Adrenal gland (tissue), 12 donors: ENCODE measurements around the gene DLG2. TPM values are rescaled to one million over a fixed set of nuclear protein-coding genes. Genes with fewer than 3 reads are reported as not detected.

Experiments used
- DNase-seq, 7 donors: peaks; one replicate each; pipeline ENCODE4 v3.0.0-alpha.2; 2019 to 2020
- H3K27ac ChIP-seq, 5 donors: fragments of 200-600 bp; sonication (generic) in 4 of 5; 1 replicate in 3 of 5; 2 replicates in 2 of 5; pipeline versions ENCODE4 v1.5.1 to v1.8.0; 2016 to 2020; ENCODE audit warnings: mild to moderate bottlenecking in 1 of 5
- H3K27me3 ChIP-seq: fragments of 200-600 bp; 2 replicates; pipeline ENCODE4 v1.8.0; 2021
- H3K36me3 ChIP-seq, 2 donors: fragments of 200-600 bp; replicated peaks in 1 of 2; 1 replicate in 1 of 2; 2 replicates in 1 of 2; pipeline versions ENCODE4 v1.5.1 to v1.8.0; 2018 to 2022
- H3K4me1 ChIP-seq, 2 donors: fragments of 200-600 bp; replicated peaks in 1 of 2; 1 replicate in 1 of 2; 2 replicates in 1 of 2; pipeline versions ENCODE4 v1.5.1 to v1.8.0; 2018 to 2021
- H3K4me3 ChIP-seq, 4 donors: fragments of 200-600 bp; sonication (generic) in 3 of 4; one replicate each; pipeline ENCODE4 v1.5.1; 2016 to 2018
- H3K9me3 ChIP-seq, 3 donors: fragments of 200-600 bp; sonication (generic) in 1 of 3; replicated peaks in 1 of 3; 1 replicate in 2 of 3; 2 replicates in 1 of 3; pipeline versions ENCODE4 v1.5.1 to v1.8.0; 2016 to 2021
- POLR2A ChIP-seq, 2 donors: fragments of 450-650 bp; IDR thresholded peaks; one replicate each; pipeline ENCODE4 v1.6.1; 2017; ENCODE audit warnings: antibody characterized with exemption in 2 of 2, mild to moderate bottlenecking in 2 of 2, moderate library complexity in 1 of 2
- WGBS, 4 donors: extraction: QIAGEN DNeasy Blood & Tissue Kit in 2 of 4; methylation state at CpG; one replicate each; pipeline versions ENCODE4 v1.1.5 to v1.1.7; 2013 to 2017; 5-methylcytosine and 5-hydroxymethylcytosine counted together
- intact Hi-C, 2 donors: fragments of 100-400 bp; cut with DNase I; formaldehyde crosslinking; loops; one replicate each; pipeline versions ENCODE4 v1.14.1 to v1.15.0; 2022 to 2023
- polyA plus RNA-seq, 3 donors: library from polyadenylated mRNA; stranded (reverse); fragments of 200-250 nt in 2 of 3; fragments of 350-450 nt in 1 of 3; fragmentation: Illumina TruSeq in 1 of 3; extraction: RNeasy Lipid Tissue Mini Kit (QIAGEN cat#74804) in 1 of 3; gene quantifications; one replicate each; pipeline ENCODE4 v1.2.3, GENCODE V29; 2013 to 2014
- total RNA-seq, 9 donors: library from RNA; depleted of rRNA in 4 of 9; stranded (reverse); fragments of >200 nt in 4 of 9; fragments of 120-200 nt in 1 of 9; fragmentation: NEBNext Ultra II Directional in 1 of 9; extraction: Animal tissue kit (Norgen Biotek cat#: 25700) in 1 of 9; gene quantifications; one replicate each; pipeline versions ENCODE4 v1.1.0 to v1.2.4, GENCODE V29; 2013 to 2023
- TF ChIP-seq, protein P1 (sequence below), 6 experiments: fragments of 450-650 bp in 4 of 6; fragments of 200-600 bp in 2 of 6; sonication (generic) in 1 of 6; IDR thresholded peaks; 1 replicate in 5 of 6; 2 replicates in 1 of 6; pipeline versions ENCODE4 v1.5.1 to v1.8.0; 2016 to 2021; ENCODE audit warnings: antibody characterized with exemption in 6 of 6, mild to moderate bottlenecking in 2 of 6, moderate library complexity in 1 of 6
- donor health status: healthy with polysubstance abuse.
- donor health status: Bipolar disorder and iron deficiency.
- donor health status: DM: yes; HTN: yes; CAD: no.
- donor health status: DM: no; HTN: no; CAD: no.
- donor health status: DM: no; HTN: no; CAD: no.
- donor health status: DM: yes; HTN: yes; CAD: no.

DLG2 gene
- total and polyA plus RNA-seq, 12 donors: 8.3 to 101 (median 37.5) TPM

DNA sequence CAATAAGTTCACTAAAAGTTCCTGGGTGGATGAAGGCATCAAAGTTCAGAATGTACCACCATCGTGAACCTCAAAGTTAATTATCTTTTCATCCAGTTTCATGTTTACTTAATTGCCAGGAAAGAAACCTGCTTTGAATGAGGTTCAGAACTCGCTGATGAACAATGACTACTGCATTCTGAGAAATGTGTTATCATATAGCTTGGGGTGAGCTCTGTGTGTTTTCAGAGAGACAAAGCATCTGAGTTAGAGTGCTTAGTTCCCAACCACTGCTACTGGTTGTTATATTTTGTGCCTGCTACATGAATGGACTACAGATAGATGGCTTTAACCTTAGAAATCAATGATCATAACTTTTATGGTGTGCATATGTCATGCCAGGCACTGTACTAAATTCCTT, 1131.0 kb downstream of the DLG2 start:
- Histone ChIP-seq H3K4me3 (no peak overlapping the region), H3K36me3 (no peaks in the 10 kb centered on the region), H3K9me3 (no peaks in the 10 kb centered on the region), H3K27me3 (no peaks in the 10 kb centered on the region), H3K27ac (no peak overlapping the region), H3K4me1 (peaks cover 0 to 15% of the 10 kb centered on the region in 2 donors)
- intact Hi-C loops: no loop called here
- TF ChIP-seq, protein P1, sequence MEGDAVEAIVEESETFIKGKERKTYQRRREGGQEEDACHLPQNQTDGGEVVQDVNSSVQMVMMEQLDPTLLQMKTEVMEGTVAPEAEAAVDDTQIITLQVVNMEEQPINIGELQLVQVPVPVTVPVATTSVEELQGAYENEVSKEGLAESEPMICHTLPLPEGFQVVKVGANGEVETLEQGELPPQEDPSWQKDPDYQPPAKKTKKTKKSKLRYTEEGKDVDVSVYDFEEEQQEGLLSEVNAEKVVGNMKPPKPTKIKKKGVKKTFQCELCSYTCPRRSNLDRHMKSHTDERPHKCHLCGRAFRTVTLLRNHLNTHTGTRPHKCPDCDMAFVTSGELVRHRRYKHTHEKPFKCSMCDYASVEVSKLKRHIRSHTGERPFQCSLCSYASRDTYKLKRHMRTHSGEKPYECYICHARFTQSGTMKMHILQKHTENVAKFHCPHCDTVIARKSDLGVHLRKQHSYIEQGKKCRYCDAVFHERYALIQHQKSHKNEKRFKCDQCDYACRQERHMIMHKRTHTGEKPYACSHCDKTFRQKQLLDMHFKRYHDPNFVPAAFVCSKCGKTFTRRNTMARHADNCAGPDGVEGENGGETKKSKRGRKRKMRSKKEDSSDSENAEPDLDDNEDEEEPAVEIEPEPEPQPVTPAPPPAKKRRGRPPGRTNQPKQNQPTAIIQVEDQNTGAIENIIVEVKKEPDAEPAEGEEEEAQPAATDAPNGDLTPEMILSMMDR (IDR thresholded peaks at IDR 0.05): no peak
- TF ChIP-seq POLR2A (IDR thresholded peaks at IDR 0.05): no peak
- 53 to 85% (median 81%) methylated on average over 2 of the region's 2 CpGs for WGBS, 4 donors
- DNase-seq: no peak

DNA sequence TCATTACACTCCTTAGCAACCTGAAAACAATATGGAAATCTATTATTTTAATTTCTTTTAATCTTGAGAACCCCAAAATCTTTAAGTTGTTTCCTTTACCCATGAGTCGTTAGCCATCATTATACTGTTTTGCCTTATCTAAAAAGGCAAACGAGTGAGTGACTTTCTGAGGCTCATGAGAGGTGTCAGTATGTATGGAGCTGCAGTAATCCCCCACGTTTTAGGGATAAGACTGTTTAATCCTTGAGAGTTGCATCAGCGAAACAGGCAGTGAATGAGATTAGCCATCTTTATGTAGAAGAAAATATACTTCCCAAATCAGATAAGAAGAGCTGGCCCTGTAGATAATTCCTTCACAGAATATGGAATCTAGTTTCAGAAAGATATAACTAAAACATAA, 1147.0 kb downstream of the DLG2 start:
- H3K9me3 ChIP-seq: no peaks in the 10 kb centered on the region
- intact Hi-C loops: no loop called here
- H3K36me3 ChIP-seq: no peaks in the 10 kb centered on the region
- DNase-seq: no peak
- TF ChIP-seq POLR2A (IDR thresholded peaks at IDR 0.05): no peak
- TF ChIP-seq, protein P1 (IDR thresholded peaks at IDR 0.05): no peak
- H3K4me3 ChIP-seq: no peak overlapping the region
- 72 to 81% (median 77%) methylated on average over 4 of the region's 4 CpGs for WGBS, 4 donors
- H3K27me3 ChIP-seq: no peaks in the 10 kb centered on the region
- H3K4me1 ChIP-seq: peaks cover 0 to 7% of the 10 kb centered on the region in 2 donors
- no peak overlapping the region for H3K27ac ChIP-seq

DNA sequence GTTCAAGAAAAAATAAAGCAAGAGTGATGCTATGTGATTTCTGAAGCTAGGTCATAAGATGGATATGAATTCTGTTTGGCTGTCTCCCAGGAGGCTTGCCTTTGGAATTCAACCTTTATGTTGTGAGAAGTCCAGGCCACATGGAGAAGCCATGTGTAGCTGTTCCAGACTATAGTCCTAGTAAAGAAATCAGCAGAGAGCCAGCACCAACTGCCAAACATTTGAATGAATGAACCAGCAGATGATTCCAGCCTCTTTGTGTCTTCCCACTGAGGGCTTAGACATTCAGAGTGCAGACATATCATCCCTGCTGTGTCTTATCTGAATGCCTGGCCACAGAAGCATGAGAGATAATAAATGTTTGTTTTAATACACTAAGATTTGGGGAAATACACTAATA, 1150.6 kb downstream of the DLG2 start:
- TF ChIP-seq, protein P1 (IDR thresholded peaks at IDR 0.05): no peak
- no peak for TF ChIP-seq POLR2A (IDR thresholded peaks at IDR 0.05)
- H3K36me3 ChIP-seq: no peaks in the 10 kb centered on the region
- intact Hi-C loops: no loop called here
- no peaks in the 10 kb centered on the region for H3K9me3 ChIP-seq
- H3K27ac ChIP-seq: no peak overlapping the region
- peak in 2 of 7 donors; percentile 1 to 18 for DNase-seq
- peaks cover 0 to 7% of the 10 kb centered on the region in 2 donors for H3K4me1 ChIP-seq
- H3K4me3 ChIP-seq: no peak overlapping the region
- H3K27me3 ChIP-seq: no peaks in the 10 kb centered on the region

DNA sequence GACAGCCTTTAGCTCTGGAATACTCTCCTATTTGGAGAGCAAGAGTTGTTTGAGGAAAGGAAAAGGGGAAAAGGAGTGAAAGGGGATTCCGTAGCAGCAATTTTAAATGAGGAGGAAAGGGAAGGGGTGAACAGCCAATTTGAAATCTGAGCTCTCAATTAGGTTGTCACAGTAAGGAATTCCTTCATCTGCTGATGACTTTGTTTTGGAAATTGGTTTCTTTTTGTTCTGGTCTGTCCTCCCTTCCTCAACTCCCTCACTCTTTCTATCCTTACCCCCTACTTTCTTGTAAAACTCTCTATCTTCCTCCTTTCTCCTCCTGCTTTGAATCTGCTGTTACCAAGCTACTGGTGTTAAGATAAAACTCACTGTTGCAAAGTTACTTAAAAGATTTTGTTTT, 1155.6 kb downstream of the DLG2 start:
- no peak overlapping the region for H3K4me3 ChIP-seq
- no peak for DNase-seq
- H3K9me3 ChIP-seq: no peaks in the 10 kb centered on the region
- H3K4me1 ChIP-seq: peaks cover 0 to 7% of the 10 kb centered on the region in 2 donors
- intact Hi-C loops: no loop called here
- no peak overlapping the region for H3K27ac ChIP-seq
- WGBS, 4 donors: 38 to 52% (median 48%) methylated on average over 1 of the region's 1 CpG
- TF ChIP-seq POLR2A (IDR thresholded peaks at IDR 0.05): no peak
- TF ChIP-seq, protein P1 (IDR thresholded peaks at IDR 0.05): no peak
- H3K27me3 ChIP-seq: no peaks in the 10 kb centered on the region
- no peaks in the 10 kb centered on the region for H3K36me3 ChIP-seq
